Esophagus mucosa (tissue), 1 donor: ENCODE data around the gene RGL3. TPM values are rescaled to one million over a fixed set of nuclear protein-coding genes. Genes with fewer than 3 reads are reported as not detected.
"Not testable (repeated sequence)": the region's sequence is repeated elsewhere in the genome, so short reads cannot be mapped to it uniquely, and the experiment has no call there.

Source experiments
- ATAC-seq: fragments of 200-7000 bp; cut with Tn5 transposase; one replicate; pipeline ENCODE4 v1.9.1; 2020
- total RNA-seq: library from RNA; stranded (reverse); gene quantifications from one replicate; pipeline ENCODE4 v1.2.4, GENCODE V29; 2023
- donor health status: DM: yes; HTN: yes; CAD: no.

Gene RGL3
- total RNA-seq, 1 donor from 2014 or later = 0.64 TPM

DNA sequence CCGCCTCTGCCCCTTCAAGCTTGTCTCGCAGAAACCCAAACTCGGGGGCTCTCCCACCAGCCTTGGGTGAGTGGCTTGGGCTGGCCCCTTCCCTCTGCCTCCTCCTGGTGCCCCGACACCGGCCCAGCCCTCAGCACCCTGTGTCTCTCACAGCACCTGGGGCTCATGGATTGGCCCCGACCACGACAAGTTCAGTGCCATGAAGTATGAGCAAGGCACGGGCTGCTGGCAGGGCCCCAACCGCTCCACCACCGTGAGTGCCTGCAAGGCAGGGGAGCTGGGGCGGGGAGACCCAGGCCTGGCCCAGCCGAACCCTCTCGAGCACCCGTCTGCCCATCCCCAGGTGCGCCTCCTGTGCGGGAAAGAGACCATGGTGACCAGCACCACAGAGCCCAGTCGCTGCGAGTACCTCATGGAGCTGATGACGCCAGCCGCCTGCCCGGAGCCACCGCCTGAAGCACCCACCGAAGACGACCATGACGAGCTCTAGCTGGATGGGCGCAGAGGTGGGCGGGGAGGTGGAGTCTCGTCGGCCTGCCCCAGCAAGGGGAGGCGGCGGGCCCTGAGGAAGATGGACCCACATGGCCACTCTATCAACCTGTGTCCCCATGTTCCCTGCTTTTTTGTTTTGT is 29.9 kb upstream of the RGL3 start:
- no peak for ATAC-seq

DNA sequence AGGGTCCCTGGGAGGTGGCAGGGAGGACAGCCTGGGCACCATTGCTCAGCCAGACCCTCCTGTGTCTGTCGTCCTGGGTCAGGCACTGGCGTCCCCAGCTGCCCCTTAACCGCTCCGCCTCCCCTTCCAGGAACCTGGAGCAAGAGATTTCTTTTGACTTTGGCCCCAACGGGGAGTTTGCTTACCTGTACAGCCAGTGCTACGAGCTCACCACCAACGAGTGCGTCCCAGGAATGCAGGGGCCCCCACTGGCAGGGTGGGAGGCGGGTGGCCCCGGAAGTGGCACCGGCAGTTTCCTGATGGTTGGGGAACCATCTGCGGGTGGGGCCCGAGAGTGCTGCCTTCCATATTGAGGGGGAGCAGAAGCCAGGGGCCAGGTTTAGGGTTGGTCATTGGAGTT is 29.3 kb upstream of the RGL3 start:
- ATAC-seq = no peak

- ATAC-seq = no peak
Observed at GRCh38 chr19:11447347-11448262, 28.5 kb upstream of the RGL3 start.

- ATAC-seq = peak; percentile 50
Observed at GRCh38 chr19:11446652-11447301, 27.7 kb upstream of the RGL3 start.

GRCh38 chr19:11446271-11446651 is 27.1 kb upstream of the RGL3 start:
- no peak for ATAC-seq

DNA sequence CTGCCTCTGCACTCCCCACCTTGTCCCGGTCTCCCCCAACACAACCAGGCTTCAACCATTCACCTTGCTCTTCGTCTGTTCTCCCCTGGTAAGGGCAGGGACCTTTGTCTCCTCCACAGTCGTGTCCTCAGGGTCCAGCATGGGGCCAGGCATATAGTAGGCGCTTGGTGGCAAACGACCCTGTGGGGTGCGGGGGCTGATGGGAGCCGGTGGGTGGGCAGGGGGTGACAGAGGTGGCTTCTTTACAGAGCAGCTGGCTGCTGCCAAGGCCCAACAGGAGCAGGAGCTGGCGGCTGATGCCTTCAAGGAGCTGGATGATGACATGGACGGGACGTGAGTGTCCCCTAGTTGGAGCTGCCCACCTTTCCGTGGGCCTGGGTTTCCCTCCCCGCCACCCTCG is 26.0 kb upstream of the RGL3 start:
- ATAC-seq = no peak

DNA sequence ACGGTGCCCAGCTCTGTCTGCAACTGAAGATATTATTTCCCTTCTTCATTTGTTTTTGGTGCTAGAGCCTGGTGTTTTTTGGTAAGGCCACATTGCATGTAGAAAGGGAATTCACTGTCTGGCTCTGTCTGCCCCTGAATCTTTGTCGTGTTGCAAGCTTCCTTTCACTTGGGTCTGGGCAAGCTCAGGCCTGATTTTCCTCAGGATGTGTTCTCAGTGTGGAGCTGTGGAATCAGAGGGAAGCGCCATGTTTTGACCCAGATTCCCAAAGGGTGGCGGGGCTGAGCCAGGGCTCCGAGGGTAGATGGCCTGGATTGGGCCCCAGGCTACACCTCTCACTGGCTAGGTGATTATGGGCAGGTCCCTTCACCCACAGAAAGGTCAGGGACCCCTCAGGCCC is 24.9 kb upstream of the RGL3 start:
- no peak for ATAC-seq

DNA sequence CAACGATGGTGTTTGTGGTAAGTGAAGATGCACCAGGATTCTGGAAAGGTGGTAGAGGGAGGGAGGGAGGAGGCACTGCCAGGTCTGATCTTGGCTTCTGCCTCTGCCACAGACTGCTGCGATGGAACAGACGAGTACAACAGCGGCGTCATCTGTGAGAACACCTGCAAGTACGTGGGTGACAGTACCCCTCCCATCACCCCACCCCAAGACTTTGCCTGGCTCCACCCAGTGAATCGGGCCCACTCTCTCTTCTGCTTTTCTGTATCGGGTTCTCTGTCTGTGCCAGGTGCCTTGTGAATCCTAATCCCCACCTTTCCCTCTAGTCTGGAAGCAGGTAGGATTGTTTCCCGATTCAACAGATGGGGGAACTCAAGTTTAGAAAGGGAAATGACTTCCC is 18.8 kb upstream of the RGL3 start:
- ATAC-seq = no peak

GRCh38 chr19:11435833-11436313 is 16.8 kb upstream of the RGL3 start:
- no peak for ATAC-seq

DNA sequence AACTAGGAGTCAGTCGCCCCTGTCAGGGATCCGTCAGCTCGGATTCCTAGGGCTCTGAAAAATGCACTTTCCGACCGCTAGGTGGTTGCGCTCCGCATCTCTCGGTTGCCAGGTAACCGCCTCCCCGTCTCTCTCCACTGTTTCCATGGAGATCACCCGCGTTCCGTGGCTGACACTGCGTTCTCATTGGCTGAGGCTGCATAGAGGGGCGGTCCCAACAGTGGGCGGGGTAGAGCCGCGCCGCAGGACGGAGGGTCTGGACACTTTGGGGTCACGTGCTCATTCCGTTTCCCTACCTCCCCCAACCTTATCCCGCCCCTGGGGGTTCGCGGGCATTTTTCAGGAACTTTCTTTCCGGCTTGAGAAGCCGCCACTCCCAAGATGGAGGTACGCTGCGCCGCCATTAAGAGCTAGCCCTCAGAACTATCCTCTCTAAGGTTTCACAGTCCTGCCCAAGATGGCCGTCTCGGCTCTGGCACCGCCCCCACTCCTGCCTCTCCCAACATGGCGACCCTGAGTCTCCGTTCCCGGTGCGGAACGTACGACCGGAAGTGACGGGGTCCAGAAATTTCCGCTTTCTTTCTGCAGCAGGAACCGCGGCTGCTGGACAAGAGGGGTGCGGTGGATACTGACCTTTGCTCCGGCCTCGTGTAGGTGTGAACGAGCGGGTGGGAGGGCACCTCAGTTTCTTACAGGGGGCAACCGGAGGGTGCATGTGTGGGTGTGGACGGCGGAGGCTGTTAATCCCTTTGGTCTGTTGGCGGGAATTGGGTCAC is 16.1 kb upstream of the RGL3 start, which contains the start of the genes ODAD3 and PRKCSH:
TSS of gene ODAD3 (minus strand) at position 65 of the 776 bp plus-strand sequence. CDS start 105 bp downstream, outside the sequence.
TSS of gene PRKCSH (plus strand) at position 579 of the 776 bp plus-strand sequence. CDS start 483 bp downstream, outside the sequence.
- peak; percentile 97 for ATAC-seq

DNA sequence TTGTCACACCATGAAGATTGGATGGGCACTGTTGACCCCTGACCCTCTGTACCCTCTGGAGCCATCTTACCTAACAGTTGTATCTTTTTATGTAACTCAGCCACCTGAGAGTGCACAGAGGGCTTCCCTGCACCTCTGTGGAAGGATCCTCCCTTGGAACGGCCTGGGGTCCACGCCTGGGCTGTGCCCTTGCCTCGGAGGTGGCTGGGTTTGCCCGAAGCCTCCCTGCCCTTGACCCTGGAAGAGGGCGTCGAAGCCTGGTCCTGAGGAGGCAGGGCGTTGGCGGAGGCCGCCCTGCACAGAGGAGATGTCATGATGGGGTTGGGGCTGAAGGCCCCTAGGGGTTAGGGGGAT is 15.6 kb upstream of the RGL3 start:
- no peak for ATAC-seq

DNA sequence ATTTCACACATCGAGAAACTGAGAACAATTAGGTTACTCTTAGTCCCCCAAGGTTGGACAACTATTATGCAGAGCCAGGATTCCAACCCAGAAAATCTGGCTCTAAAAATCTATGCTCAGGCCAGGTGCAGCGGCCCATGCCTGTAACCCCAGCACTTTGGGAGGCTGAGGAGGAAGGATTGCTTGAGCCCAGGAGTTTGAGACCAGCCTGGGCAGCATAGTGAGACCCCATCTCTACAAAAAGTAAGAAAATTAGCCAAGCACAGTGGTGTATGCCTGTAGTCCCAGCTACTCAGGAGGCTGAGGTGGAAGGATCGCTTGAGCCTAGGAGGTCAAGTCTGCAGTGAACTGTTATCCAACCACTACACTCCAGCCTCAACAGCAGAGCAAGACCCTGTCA is 14.4 kb upstream of the RGL3 start:
- not testable (repeated sequence) for ATAC-seq

DNA sequence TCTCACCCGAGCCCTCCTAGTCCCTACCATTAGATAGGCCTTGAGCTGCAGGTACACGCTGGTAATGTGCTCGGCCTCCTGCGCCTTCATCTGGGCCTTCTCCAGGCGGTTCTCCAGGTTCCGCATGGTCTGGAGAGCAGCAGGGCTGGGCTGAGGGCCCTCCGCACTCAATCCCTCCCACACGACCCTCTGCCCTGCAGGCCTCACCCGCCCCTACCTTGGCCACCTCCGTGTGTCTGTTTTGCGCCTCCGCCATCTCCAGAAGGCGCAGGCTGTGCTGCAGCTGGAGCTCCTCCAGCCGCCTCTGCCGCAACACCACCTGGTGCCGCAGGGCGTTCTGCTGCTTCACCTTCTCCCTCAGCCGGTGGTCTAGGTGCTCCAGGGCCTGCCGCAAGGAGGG is 7.5 kb upstream of the RGL3 start:
- no peak for ATAC-seq

DNA sequence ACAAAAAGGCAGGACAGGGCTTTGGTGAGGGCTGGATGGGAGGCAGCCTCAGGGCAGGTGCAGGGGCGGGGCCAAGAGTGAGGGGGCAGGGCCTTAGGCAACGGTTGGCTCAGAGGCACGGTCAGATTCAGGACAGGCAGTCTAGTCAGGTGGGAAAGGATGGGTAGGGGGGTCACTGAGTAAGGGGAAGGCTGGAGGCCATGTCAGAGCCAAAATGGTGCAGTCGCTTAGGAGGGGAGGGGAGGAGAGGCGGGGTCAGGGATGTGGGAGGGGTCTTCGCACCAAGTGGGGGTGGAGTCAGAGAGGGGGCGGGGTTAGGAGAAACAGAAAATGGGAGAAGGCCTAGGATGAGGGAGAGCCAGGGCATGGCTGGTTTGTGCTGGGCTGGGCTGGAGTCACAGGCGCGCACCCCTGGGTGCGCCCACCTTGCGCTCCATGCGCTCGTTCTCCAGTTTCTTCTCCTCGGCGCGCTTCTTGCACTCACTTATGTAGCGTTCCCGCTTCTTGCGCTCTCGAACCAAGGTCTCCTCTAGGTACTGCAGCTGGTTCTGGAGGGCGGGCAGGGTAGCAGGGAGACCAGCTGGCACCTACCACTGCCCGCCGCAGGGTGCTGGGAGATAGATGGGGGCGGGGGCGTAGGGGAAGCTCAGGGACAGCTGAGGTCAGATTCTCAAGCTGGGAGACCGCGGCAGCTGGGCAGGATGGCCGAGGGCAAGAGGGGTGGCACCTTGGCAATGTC is 6.8 kb upstream of the RGL3 start:
- ATAC-seq = no peak

- ATAC-seq = no peak
Observed at GRCh38 chr19:11423791-11424181, 4.7 kb upstream of the RGL3 start.

GRCh38 chr19:11423164-11423790 is 4.2 kb upstream of the RGL3 start:
- ATAC-seq = no peak

- ATAC-seq = peak; percentile 92
Observed at GRCh38 chr19:11422163-11423065, 3.3 kb upstream of the RGL3 start.

GRCh38 chr19:11421371-11422098 is 2.4 kb upstream of the RGL3 start:
- ATAC-seq = peak; percentile 5
